Gastrocnemius medialis (tissue), 4 donors: ENCODE measurements around the gene TMTC1.

Experiments
- POLR2A ChIP-seq, 2 donors: fragments of 450-650 bp; IDR thresholded peaks; one replicate each; pipeline ENCODE4 v1.6.1; 2017; ENCODE audit warnings: antibody characterized with exemption in 2 of 2, mild to moderate bottlenecking in 2 of 2, moderate library complexity in 2 of 2
- TF ChIP-seq, protein P1 (sequence below), 5 experiments: fragments of 450-650 bp in 3 of 5; fragments of 200-600 bp in 2 of 5; sonication (generic) in 2 of 5; IDR thresholded peaks in 4 of 5; conservative IDR thresholded peaks in 1 of 5; 1 replicate in 4 of 5; 2 replicates in 1 of 5; pipeline ENCODE4 v1.5.1; 2016 to 2019; ENCODE audit warnings: antibody characterized with exemption in 5 of 5, mild to moderate bottlenecking in 3 of 5, moderate library complexity in 3 of 5

DNA sequence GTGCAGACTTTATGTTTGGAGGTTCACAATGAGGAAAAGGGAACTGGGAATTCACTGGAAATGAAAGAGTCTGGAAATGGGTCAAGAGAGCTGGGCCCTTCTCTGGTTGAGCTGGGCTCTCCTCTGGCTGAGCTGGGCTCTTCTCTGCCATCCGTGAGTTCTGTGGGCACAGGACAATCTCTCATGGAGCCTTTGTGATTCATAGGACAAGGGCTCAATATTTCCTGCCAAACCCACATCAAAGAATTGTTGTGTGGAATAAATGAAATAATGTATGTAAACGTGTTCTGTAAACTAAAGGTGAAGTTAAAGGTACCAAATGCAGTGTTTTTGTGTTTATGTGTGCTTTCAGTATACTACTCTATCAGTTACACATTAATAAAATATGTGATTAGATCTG, 190.7 kb downstream of the TMTC1 start:
- TF ChIP-seq, protein P1, sequence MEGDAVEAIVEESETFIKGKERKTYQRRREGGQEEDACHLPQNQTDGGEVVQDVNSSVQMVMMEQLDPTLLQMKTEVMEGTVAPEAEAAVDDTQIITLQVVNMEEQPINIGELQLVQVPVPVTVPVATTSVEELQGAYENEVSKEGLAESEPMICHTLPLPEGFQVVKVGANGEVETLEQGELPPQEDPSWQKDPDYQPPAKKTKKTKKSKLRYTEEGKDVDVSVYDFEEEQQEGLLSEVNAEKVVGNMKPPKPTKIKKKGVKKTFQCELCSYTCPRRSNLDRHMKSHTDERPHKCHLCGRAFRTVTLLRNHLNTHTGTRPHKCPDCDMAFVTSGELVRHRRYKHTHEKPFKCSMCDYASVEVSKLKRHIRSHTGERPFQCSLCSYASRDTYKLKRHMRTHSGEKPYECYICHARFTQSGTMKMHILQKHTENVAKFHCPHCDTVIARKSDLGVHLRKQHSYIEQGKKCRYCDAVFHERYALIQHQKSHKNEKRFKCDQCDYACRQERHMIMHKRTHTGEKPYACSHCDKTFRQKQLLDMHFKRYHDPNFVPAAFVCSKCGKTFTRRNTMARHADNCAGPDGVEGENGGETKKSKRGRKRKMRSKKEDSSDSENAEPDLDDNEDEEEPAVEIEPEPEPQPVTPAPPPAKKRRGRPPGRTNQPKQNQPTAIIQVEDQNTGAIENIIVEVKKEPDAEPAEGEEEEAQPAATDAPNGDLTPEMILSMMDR (IDR thresholded peaks at IDR 0.05 in 4 of 5, conservative IDR thresholded peaks at IDR 0.05 in 1 of 5), result no peak
- TF ChIP-seq POLR2A (IDR thresholded peaks at IDR 0.05), result no peak
